HEK293 (cell line): Measurements from ENCODE around the gene ADRA2C.

Experiments
- TCF7L2 ChIP-seq: IDR thresholded peaks from 2 replicates; pipeline ENCODE4 v1.6.1; 2011; ENCODE audit warnings: low read depth, mild to moderate bottlenecking, inconsistent platforms, low read length, moderate library complexity, borderline replicate concordance
- ZNF133 ChIP-seq: fragments of 450-650 bp; formaldehyde crosslinking; IDR thresholded peaks from 2 replicates; pipeline ENCODE4 v1.5.1; 2016; ENCODE audit warnings: missing biosample characterization, missing genetic modification characterization
- ZNF24 ChIP-seq: fragments of 450-650 bp; formaldehyde crosslinking; IDR thresholded peaks from 2 replicates; pipeline ENCODE4 v1.5.1; 2016; ENCODE audit warnings: missing biosample characterization, missing genetic modification characterization
- ZNF433 ChIP-seq: fragments of 450-650 bp; formaldehyde crosslinking; IDR thresholded peaks from 2 replicates; pipeline ENCODE4 v1.5.1; 2016; ENCODE audit warnings: missing biosample characterization, missing genetic modification characterization, low read depth
- ZNF610 ChIP-seq: fragments of 450-650 bp; formaldehyde crosslinking; IDR thresholded peaks from 2 replicates; pipeline ENCODE4 v1.5.1; 2016; ENCODE audit warnings: missing biosample characterization, missing genetic modification characterization, borderline replicate concordance
- ZNF777 ChIP-seq: fragments of 450-650 bp; formaldehyde crosslinking; IDR thresholded peaks from 2 replicates; pipeline ENCODE4 v1.5.1; 2017; ENCODE audit warnings: missing biosample characterization, missing genetic modification characterization, borderline replicate concordance
- TF ChIP-seq, protein P1 (sequence below): fragments of 450-650 bp; formaldehyde crosslinking; IDR thresholded peaks from 2 replicates; pipeline ENCODE4 v1.5.1; 2016; ENCODE audit warnings: missing biosample characterization, missing genetic modification characterization

DNA sequence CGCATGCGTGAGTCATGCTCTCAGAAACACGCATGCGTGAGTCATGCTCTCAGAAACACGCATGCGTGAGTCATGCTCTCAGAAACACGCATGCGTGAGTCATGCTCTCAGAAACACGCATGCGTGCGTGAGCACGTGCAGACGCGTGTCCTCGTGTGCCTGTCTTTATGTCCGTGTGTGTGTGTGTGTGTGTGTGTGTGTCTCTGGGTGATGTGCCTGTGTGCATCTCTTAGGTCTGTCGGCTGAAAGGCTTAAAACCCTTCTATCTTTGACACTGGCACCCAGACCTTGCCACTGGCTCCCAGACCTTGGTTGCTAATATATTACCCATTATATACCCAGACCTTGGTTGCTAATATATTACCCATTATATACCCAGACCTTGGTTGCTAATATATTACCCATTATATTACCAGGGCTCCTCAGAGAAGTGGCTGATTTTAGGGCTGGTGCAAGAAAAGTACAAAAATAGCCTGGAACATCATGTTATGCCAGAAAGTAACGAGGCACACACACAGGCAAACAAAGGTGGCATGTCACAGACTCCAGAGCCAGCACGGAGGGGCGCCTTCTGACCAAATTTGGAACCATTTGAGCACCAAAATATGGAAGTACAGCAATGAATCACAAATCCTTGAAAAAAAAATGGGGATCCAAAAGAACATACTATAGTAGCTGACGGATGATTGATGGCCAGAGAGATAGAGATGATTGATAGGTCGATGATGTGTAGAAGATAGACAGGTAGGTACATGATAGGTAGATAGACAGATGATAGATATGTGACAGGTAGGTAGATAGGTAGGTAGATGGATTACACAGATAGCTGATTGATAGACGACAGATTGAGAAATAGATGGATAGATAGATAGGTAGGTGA is 19.2 kb upstream of the ADRA2C start:
- TF ChIP-seq ZNF433 (tag by site-specific recombination) (no peak), ZNF610 (no peak), ZNF777 (tag by site-specific recombination) (no peak), ZNF24 (tag by site-specific recombination) (peak; percentile 45; the same call in 1 of the 2 replicates), TCF7L2 (no peak), ZNF133 (no peak)
- TF ChIP-seq, protein P1, sequence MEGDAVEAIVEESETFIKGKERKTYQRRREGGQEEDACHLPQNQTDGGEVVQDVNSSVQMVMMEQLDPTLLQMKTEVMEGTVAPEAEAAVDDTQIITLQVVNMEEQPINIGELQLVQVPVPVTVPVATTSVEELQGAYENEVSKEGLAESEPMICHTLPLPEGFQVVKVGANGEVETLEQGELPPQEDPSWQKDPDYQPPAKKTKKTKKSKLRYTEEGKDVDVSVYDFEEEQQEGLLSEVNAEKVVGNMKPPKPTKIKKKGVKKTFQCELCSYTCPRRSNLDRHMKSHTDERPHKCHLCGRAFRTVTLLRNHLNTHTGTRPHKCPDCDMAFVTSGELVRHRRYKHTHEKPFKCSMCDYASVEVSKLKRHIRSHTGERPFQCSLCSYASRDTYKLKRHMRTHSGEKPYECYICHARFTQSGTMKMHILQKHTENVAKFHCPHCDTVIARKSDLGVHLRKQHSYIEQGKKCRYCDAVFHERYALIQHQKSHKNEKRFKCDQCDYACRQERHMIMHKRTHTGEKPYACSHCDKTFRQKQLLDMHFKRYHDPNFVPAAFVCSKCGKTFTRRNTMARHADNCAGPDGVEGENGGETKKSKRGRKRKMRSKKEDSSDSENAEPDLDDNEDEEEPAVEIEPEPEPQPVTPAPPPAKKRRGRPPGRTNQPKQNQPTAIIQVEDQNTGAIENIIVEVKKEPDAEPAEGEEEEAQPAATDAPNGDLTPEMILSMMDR = no peak
